IPS DF 6.9 (cell line): ENCODE measurements around the gene MYH7.
"Not testable (repeated sequence)": the region's sequence is repeated elsewhere in the genome, so short reads cannot be mapped to it uniquely, and the experiment has no call there.

Experiments used
- DNase-seq: peaks from one replicate; pipeline ENCODE4 v3.0.0-alpha.2; 2013; ENCODE audit warnings: low read depth, low spot score
- H3K27ac ChIP-seq: one replicate; pipeline ENCODE4 v1.5.1; 2013; ENCODE audit warnings: low read length, control low read depth
- H3K27me3 ChIP-seq: 2 replicates; pipeline ENCODE4 v1.6.1; 2013; ENCODE audit warnings: mild to moderate bottlenecking, low read length; ENCODE audit not compliant: control insufficient read depth, insufficient read depth
- H3K36me3 ChIP-seq: 2 replicates; pipeline ENCODE4 v1.6.1; 2013; ENCODE audit warnings: low read length; ENCODE audit not compliant: control insufficient read depth, insufficient read depth
- H3K4me1 ChIP-seq: 2 replicates; pipeline ENCODE4 v1.6.1; 2013; ENCODE audit warnings: low read length; ENCODE audit not compliant: control insufficient read depth, insufficient read depth
- H3K4me3 ChIP-seq: 2 replicates; pipeline ENCODE4 v1.5.1; 2013; ENCODE audit warnings: mild to moderate bottlenecking, low read length
- H3K9me3 ChIP-seq: 2 replicates; pipeline ENCODE4 v1.6.1; 2013; ENCODE audit warnings: low read length, inconsistent platforms; ENCODE audit not compliant: control insufficient read depth, insufficient read depth
- WGBS: extraction: QIAGEN DNeasy Blood & Tissue Kit; methylation state at CpG from one replicate; pipeline ENCODE4 v1.1.7; 2013; ENCODE audit warnings: mixed read lengths, missing lambda C conversion rate; ENCODE audit not compliant: insufficient read length, insufficient coverage; 5-methylcytosine and 5-hydroxymethylcytosine counted together

Gene MYH7

GRCh38 chr14:23468704-23469126 lies 33.3 kb upstream of the MYH7 start:
- Histone ChIP-seq H3K4me1 (no peaks in the 10 kb centered on the region), H3K27me3 (no peaks in the 10 kb centered on the region), H3K27ac (no peak overlapping the region), H3K9me3 (no peaks in the 10 kb centered on the region), H3K4me3 (no peak overlapping the region; the same call in 1 of the 2 replicates), H3K36me3 (peaks cover 4% of the 10 kb centered on the region)
- no peak for DNase-seq
- no CpG with 5 or more reads among the region's 15 CpGs for WGBS

- no CpG with 5 or more reads among the region's 3 CpGs for WGBS
- Histone ChIP-seq H3K36me3 (no peaks in the 10 kb centered on the region), H3K27me3 (no peaks in the 10 kb centered on the region), H3K4me3 (no peak overlapping the region), H3K9me3 (no peaks in the 10 kb centered on the region), H3K4me1 (no peaks in the 10 kb centered on the region), H3K27ac (no peak overlapping the region)
- DNase-seq: no peak
These were observed 29.8 kb upstream of the MYH7 start for GRCh38 chr14:23465261-23465660.

GRCh38 chr14:23464700-23465099 lies 29.2 kb upstream of the MYH7 start:
- Histone ChIP-seq H3K4me1 (no peaks in the 10 kb centered on the region), H3K27me3 (no peaks in the 10 kb centered on the region), H3K27ac (no peak overlapping the region), H3K4me3 (no peak overlapping the region), H3K9me3 (no peaks in the 10 kb centered on the region), H3K36me3 (no peaks in the 10 kb centered on the region)
- DNase-seq: no peak

- H3K9me3 ChIP-seq: no peaks in the 10 kb centered on the region
- H3K36me3 ChIP-seq: no peaks in the 10 kb centered on the region
- no peak for DNase-seq
- H3K27me3 ChIP-seq: no peaks in the 10 kb centered on the region
- H3K4me1 ChIP-seq: no peaks in the 10 kb centered on the region
- H3K4me3 ChIP-seq: no peak overlapping the region
- H3K27ac ChIP-seq: no peak overlapping the region
These were observed 25.5 kb upstream of the MYH7 start for GRCh38 chr14:23460960-23461359.

- no CpG with 5 or more reads among the region's 5 CpGs for WGBS
These were observed 22.4 kb upstream of the MYH7 start for GRCh38 chr14:23457587-23458445.

GRCh38 chr14:23456883-23457586 lies 21.6 kb upstream of the MYH7 start:
- H3K9me3 ChIP-seq, H3K4me3 ChIP-seq, H3K27me3 ChIP-seq, H3K4me1 ChIP-seq, H3K36me3 ChIP-seq, DNase-seq, H3K27ac ChIP-seq: not testable (repeated sequence)
- no CpG with 5 or more reads among the region's 11 CpGs for WGBS

More at GRCh38 chr14:23457587-23458445, 22.4 kb upstream of the MYH7 start:
- Histone ChIP-seq H3K4me1 (no peaks in the 10 kb centered on the region), H3K9me3 (no peaks in the 10 kb centered on the region), H3K27ac (no peak overlapping the region), H3K36me3 (no peaks in the 10 kb centered on the region), H3K4me3 (no peak overlapping the region), H3K27me3 (no peaks in the 10 kb centered on the region)
- DNase-seq: no peak

GRCh38 chr14:23454445-23454856 lies 19.0 kb upstream of the MYH7 start:
- no peak overlapping the region for H3K4me3 ChIP-seq
- no peaks in the 10 kb centered on the region for H3K27me3 ChIP-seq
- no peaks in the 10 kb centered on the region for H3K9me3 ChIP-seq
- H3K36me3 ChIP-seq: no peaks in the 10 kb centered on the region
- H3K27ac ChIP-seq: no peak overlapping the region
- no peak for DNase-seq
- no CpG with 5 or more reads among the region's 1 CpG for WGBS
- no peaks in the 10 kb centered on the region for H3K4me1 ChIP-seq

GRCh38 chr14:23452237-23452636 lies 16.8 kb upstream of the MYH7 start:
- no peak for DNase-seq
- H3K4me3 ChIP-seq: no peak overlapping the region
- H3K9me3 ChIP-seq: no peaks in the 10 kb centered on the region
- H3K27ac ChIP-seq: no peak overlapping the region
- no peaks in the 10 kb centered on the region for H3K27me3 ChIP-seq
- no peaks in the 10 kb centered on the region for H3K36me3 ChIP-seq
- no CpG with 5 or more reads among the region's 2 CpGs for WGBS
- H3K4me1 ChIP-seq: no peaks in the 10 kb centered on the region

GRCh38 chr14:23450379-23450778 lies 14.9 kb upstream of the MYH7 start:
- no peak for DNase-seq
- Histone ChIP-seq H3K9me3 (no peaks in the 10 kb centered on the region), H3K36me3 (no peaks in the 10 kb centered on the region), H3K4me1 (no peaks in the 10 kb centered on the region), H3K27me3 (no peaks in the 10 kb centered on the region), H3K4me3 (no peak overlapping the region), H3K27ac (no peak overlapping the region)
- no CpG with 5 or more reads among the region's 2 CpGs for WGBS

GRCh38 chr14:23449314-23449713 lies 13.9 kb upstream of the MYH7 start:
- no peaks in the 10 kb centered on the region for H3K4me1 ChIP-seq
- H3K27ac ChIP-seq: no peak overlapping the region
- no peak overlapping the region for H3K4me3 ChIP-seq
- no peak for DNase-seq
- H3K9me3 ChIP-seq: no peaks in the 10 kb centered on the region
- no CpG with 5 or more reads among the region's 1 CpG for WGBS
- H3K36me3 ChIP-seq: no peaks in the 10 kb centered on the region
- no peaks in the 10 kb centered on the region for H3K27me3 ChIP-seq
